ENCODE data around the gene SLC16A10.

SLC16A10 gene

GRCh38 chr6:111266276-111266675 is 179.0 kb downstream of the SLC16A10 start:
- no peaks in the 10 kb centered on the region for H3K9me3 Mint-ChIP-seq
- DNase-seq (ENCODE audit: low spot score) = no peak
- no peaks in the 10 kb centered on the region for H3K27me3 Mint-ChIP-seq (ENCODE audit: low read depth)
- peaks cover 53% of the 10 kb centered on the region for H3K36me3 Mint-ChIP-seq (ENCODE audit: low read depth)
- H3K27ac Mint-ChIP-seq = no peak overlapping the region
- peaks cover 12% of the 10 kb centered on the region for H3K4me1 Mint-ChIP-seq (ENCODE audit: low read depth)
- H3K4me3 Mint-ChIP-seq = no peak overlapping the region

GRCh38 chr6:111267764-111268333 is 180.5 kb downstream of the SLC16A10 start:
- Mint-ChIP-seq H3K27me3 (ENCODE audit: low read depth) (no peaks in the 10 kb centered on the region), H3K27ac (no peak overlapping the region), H3K9me3 (no peaks in the 10 kb centered on the region), H3K36me3 (ENCODE audit: low read depth) (peaks cover 54% of the 10 kb centered on the region), H3K4me1 (ENCODE audit: low read depth) (peaks cover 6% of the 10 kb centered on the region), H3K4me3 (no peak overlapping the region)
- DNase-seq (ENCODE audit: low spot score) = no peak

DNA sequence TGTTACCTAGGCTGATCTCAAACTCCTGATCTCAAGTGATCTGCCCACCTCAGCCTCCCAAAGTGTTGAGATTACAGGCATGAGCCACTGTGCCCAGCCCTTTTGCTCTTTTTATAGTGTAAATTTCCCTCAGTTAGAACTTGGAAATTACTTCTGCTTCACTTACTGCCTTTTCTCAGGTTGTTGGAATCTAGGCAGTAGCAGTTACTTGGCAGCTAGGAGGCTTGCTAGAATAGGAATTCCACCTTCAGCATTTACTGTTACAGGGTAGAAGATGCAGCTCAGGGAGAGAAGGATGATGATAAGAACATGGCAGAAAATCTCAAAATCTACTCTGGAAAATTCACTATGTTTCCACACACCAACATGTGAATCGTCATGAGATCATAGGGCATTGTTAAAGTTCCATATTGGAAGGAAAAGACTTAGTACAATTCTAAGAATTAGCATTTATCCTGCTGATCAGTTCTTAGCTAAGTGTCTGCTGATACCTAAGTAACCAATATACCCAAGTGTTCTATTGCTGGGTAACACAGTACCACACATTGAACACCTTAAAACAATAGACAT is 182.2 kb downstream of the SLC16A10 start:
- H3K27ac Mint-ChIP-seq = no peak overlapping the region
- no peak overlapping the region for H3K4me3 Mint-ChIP-seq
- H3K9me3 Mint-ChIP-seq = peaks cover 12% of the 10 kb centered on the region
- peaks cover 65% of the 10 kb centered on the region for H3K36me3 Mint-ChIP-seq (ENCODE audit: low read depth)
- DNase-seq (ENCODE audit: low spot score) = no peak
- peaks cover 11% of the 10 kb centered on the region for H3K4me1 Mint-ChIP-seq (ENCODE audit: low read depth)
- H3K27me3 Mint-ChIP-seq (ENCODE audit: low read depth) = no peaks in the 10 kb centered on the region

GRCh38 chr6:111270121-111270520 is 182.8 kb downstream of the SLC16A10 start:
- Mint-ChIP-seq H3K36me3 (ENCODE audit: low read depth) (peaks cover 72% of the 10 kb centered on the region), H3K9me3 (peaks cover 18% of the 10 kb centered on the region), H3K27ac (no peak overlapping the region), H3K4me1 (ENCODE audit: low read depth) (peaks cover 11% of the 10 kb centered on the region), H3K27me3 (ENCODE audit: low read depth) (no peaks in the 10 kb centered on the region), H3K4me3 (no peak overlapping the region)
- no peak for DNase-seq (ENCODE audit: low spot score)

GRCh38 chr6:111274593-111275217 is 187.4 kb downstream of the SLC16A10 start:
- no peaks in the 10 kb centered on the region for H3K27me3 Mint-ChIP-seq (ENCODE audit: low read depth)
- peaks cover 25% of the 10 kb centered on the region for H3K9me3 Mint-ChIP-seq
- H3K4me3 Mint-ChIP-seq = no peak overlapping the region
- no peak for DNase-seq (ENCODE audit: low spot score)
- no peak overlapping the region for H3K27ac Mint-ChIP-seq
- peaks cover 4% of the 10 kb centered on the region for H3K4me1 Mint-ChIP-seq (ENCODE audit: low read depth)
- peaks cover 76% of the 10 kb centered on the region for H3K36me3 Mint-ChIP-seq (ENCODE audit: low read depth)

- DNase-seq (ENCODE audit: low spot score) = no peak
- Mint-ChIP-seq H3K4me3 (no peak overlapping the region), H3K4me1 (ENCODE audit: low read depth) (peaks cover 4% of the 10 kb centered on the region), H3K36me3 (ENCODE audit: low read depth) (peaks cover 79% of the 10 kb centered on the region), H3K27ac (no peak overlapping the region), H3K27me3 (ENCODE audit: low read depth) (no peaks in the 10 kb centered on the region), H3K9me3 (peaks cover 25% of the 10 kb centered on the region)
These were observed 189.0 kb downstream of the SLC16A10 start for GRCh38 chr6:111276335-111276734.

DNA sequence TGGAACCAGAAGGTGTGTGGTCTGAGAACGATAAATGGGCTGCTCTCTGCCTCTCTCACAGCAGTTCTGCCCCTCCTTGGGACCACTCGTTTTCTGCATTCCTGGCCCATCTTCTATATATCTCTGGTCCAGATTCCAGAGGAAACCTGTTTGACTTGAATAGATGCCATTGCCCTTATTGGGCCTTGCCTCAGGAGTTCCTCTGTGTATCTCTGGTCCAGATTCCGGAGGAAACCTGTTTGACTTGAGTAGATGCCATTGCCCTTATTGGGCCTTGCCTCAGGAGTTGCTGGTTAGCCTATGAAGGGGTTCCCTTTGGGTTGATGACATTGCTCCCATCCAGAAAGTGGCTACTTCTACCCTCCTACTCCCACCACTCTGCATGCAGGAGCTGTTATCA is 189.4 kb downstream of the SLC16A10 start:
- Mint-ChIP-seq H3K27me3 (ENCODE audit: low read depth) (no peaks in the 10 kb centered on the region), H3K9me3 (peaks cover 25% of the 10 kb centered on the region), H3K4me1 (ENCODE audit: low read depth) (peaks cover 4% of the 10 kb centered on the region), H3K27ac (no peak overlapping the region), H3K36me3 (ENCODE audit: low read depth) (peaks cover 80% of the 10 kb centered on the region), H3K4me3 (no peak overlapping the region)
- DNase-seq (ENCODE audit: low spot score) = no peak

- no peak overlapping the region for H3K4me3 Mint-ChIP-seq
- peaks cover 80% of the 10 kb centered on the region for H3K36me3 Mint-ChIP-seq (ENCODE audit: low read depth)
- DNase-seq (ENCODE audit: low spot score) = no peak
- no peaks in the 10 kb centered on the region for H3K27me3 Mint-ChIP-seq (ENCODE audit: low read depth)
- peaks cover 4% of the 10 kb centered on the region for H3K4me1 Mint-ChIP-seq (ENCODE audit: low read depth)
- no peak overlapping the region for H3K27ac Mint-ChIP-seq
- H3K9me3 Mint-ChIP-seq = peaks cover 25% of the 10 kb centered on the region
These were observed 190.5 kb downstream of the SLC16A10 start for GRCh38 chr6:111277819-111278218.

GRCh38 chr6:111278731-111279130 is 191.4 kb downstream of the SLC16A10 start:
- peaks cover 20% of the 10 kb centered on the region for H3K9me3 Mint-ChIP-seq
- no peak for DNase-seq (ENCODE audit: low spot score)
- H3K27ac Mint-ChIP-seq = no peak overlapping the region
- H3K4me3 Mint-ChIP-seq = no peak overlapping the region
- H3K4me1 Mint-ChIP-seq (ENCODE audit: low read depth) = peaks cover 2% of the 10 kb centered on the region
- no peaks in the 10 kb centered on the region for H3K27me3 Mint-ChIP-seq (ENCODE audit: low read depth)
- peaks cover 71% of the 10 kb centered on the region for H3K36me3 Mint-ChIP-seq (ENCODE audit: low read depth)

DNA sequence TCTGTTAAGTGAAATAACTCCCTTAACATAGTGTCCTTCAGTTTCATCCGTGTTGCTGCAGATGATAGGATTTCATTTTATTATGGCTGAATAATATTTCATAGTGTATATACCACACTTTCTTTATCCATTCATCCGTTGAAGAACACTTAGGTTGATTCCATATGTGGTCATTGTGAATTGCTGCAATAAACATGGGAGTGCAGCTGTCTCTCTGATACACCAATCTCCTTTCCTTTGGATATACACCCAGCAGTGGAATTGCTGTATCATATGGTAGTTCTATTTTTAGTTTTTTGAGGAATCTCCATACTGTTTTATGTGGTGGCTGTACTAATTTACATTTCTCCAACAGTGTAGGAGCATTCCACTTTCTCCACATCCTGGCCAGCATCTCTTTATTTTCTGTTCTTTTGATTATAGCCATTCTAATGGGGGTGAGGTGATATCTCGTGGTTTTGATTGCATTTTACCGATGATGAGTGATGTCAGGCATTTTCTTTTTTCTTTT is 193.2 kb downstream of the SLC16A10 start:
- H3K27ac Mint-ChIP-seq = no peak overlapping the region
- peaks cover 63% of the 10 kb centered on the region for H3K36me3 Mint-ChIP-seq (ENCODE audit: low read depth)
- DNase-seq (ENCODE audit: low spot score) = no peak
- peaks cover 6% of the 10 kb centered on the region for H3K9me3 Mint-ChIP-seq
- H3K27me3 Mint-ChIP-seq (ENCODE audit: low read depth) = no peaks in the 10 kb centered on the region
- H3K4me3 Mint-ChIP-seq = no peak overlapping the region
- no peaks in the 10 kb centered on the region for H3K4me1 Mint-ChIP-seq (ENCODE audit: low read depth)
